Erythroblast (primary cell): ENCODE measurements around the gene ZNF274.

Source experiments
- GATA1 ChIP-seq: IDR thresholded peaks from 2 replicates; pipeline ENCODE4 v1.6.1; 2011; ENCODE audit warnings: low read depth, mild to moderate bottlenecking, control low read depth, low read length, moderate library complexity
- POLR2A ChIP-seq: IDR thresholded peaks from 2 replicates; pipeline ENCODE4 v1.6.1; 2011; ENCODE audit warnings: mild to moderate bottlenecking, low read length

DNA sequence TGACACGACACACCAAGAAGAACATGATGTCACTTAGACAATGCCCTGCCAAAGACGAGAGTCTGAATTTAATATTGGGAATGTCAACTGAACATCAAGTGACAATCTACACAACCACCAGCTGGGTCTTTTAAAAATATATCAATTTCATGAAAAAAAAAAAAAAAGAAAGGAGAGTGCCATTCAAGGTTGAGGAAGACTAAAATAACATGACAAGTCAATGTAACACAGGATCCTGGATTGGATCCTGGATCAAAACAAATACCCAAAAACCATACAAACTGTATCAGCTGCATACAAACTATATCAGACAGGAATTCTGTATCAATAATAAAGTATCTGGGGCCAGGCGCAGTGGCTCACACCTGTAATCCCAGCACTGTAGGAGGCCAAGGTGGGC lies 37.0 kb upstream of the ZNF274 start:
- TF ChIP-seq POLR2A (no peak), GATA1 (no peak)
